Urothelium cell line (cell line): Measurements from ENCODE around the gene TBL3.
A peak's percentile ranks its signal among the peaks of the same experiment; 100 is the strongest.
"Not testable (repeated sequence)": the region's sequence is repeated elsewhere in the genome, so short reads cannot be mapped to it uniquely, and the experiment has no call there.

Source experiments
- DNase-seq: peaks from one replicate; pipeline ENCODE4 v3.0.0; 2011; ENCODE audit warnings: low spot score, mixed read lengths
- FAIRE-seq: peaks from 2 replicates; lab custom pipeline; 2011; peaks lifted over from hg19 to GRCh38; lab: Jason Lieb, UNC

The TBL3 gene

DNA sequence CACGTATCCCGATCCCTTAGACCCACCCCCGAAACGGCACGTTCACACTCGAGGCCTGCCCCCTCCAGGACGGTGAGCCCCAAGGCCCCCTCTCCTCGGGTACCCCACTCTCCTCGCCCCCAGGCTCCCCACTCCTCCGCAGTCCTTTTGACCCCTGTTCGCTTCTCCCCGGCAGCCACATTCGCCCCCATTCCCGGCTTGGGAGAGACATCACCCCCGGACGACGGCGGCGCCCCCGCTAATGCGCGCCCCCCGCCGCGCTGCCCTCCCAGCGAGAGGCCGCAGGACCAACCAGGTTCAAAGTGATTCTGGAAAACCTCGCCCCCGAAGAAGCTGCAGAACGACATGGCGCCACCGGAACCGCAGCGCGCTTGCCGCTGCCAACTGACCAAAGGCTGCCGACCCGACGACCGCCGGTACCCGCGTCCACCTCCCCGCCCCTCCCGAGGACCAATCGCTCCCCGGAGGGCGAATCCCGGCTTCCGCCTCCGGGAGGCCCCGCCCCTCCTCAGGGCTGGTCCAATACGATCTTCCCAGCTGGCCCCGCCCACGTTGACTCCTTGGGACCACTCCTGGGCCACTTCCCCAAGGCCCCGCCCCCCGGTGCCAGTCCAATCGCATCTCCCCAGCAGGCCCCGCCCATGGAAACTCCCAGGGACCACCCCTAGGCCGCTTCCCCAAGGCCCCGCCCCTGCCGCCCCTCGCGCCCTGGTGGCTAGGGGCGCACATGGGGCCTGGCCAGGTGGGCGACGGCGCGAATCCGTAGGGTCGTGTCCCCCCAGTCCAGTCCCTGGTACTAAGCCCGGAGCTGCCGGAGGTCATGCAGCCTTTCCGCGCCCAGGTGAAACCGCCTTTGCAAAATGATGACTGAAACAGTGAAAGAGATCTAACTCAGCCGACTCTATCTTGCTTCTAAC, 28.8 kb upstream of the TBL3 start, which contains the start of gene MSRB1:
MSRB1 (minus strand) TSS at position 390 of the 917 bp plus-strand sequence; CDS start at position 347, 43 bp downstream.
- FAIRE-seq, result peak; percentile 79

GRCh38 chr16:1944612-1945199, 27.1 kb upstream of the TBL3 start:
- no peak for DNase-seq

More for the DNA sequence above, 28.8 kb upstream of the TBL3 start, which contains the start of gene MSRB1:
- DNase-seq, result peak; percentile 100

GRCh38 chr16:1945559-1946391, 26.1 kb upstream of the TBL3 start:
- DNase-seq (no peak), FAIRE-seq (peak; percentile 20)

More at GRCh38 chr16:1944612-1945199, 27.1 kb upstream of the TBL3 start:
- no peak for FAIRE-seq

DNA sequence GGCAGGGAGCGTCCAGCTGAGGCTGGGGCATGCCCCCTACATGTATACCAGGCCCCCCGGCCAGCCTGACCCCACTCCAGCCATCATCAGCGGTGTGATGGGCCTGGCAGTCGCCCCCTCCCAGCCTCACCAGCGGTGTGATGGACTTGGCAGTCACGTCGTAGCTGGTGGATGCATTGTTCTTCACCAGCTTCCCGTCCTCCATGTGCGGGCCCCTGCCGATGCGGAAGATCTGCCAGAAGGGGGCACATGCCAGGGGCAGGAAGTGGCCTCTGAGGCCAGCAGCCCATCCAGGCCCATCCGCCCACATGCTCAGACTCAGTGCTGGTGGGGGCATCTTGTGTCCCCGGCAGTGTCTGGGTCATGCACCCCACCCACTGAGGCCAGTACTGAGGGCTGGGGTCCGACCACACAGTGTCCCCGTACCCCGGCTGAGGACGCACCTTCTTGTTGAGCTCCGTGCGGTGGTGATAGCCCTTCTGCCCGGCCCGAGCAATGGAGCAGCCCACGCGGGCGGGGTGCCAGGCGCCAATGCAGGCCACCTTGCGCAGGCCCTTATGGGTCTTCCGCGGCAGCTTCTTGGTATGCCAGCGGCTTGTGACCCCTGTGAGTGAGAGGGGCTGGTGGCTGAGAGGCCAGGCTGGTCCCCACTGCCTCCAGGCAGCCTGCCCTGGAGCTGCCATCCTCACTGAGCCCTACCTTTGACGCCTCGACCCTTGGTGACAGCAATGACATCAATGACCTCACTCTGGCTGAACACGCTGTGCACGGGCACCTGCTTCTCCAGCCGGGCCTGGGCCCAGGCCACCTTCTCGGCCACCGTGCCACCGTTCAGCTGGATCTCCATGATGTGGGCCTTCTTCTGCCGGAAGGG, 25.1 kb upstream of the TBL3 start:
- DNase-seq (no peak), FAIRE-seq (peak; percentile 27)

GRCh38 chr16:1947369-1947670, 24.5 kb upstream of the TBL3 start:
- FAIRE-seq (no peak), DNase-seq (no peak)

DNA sequence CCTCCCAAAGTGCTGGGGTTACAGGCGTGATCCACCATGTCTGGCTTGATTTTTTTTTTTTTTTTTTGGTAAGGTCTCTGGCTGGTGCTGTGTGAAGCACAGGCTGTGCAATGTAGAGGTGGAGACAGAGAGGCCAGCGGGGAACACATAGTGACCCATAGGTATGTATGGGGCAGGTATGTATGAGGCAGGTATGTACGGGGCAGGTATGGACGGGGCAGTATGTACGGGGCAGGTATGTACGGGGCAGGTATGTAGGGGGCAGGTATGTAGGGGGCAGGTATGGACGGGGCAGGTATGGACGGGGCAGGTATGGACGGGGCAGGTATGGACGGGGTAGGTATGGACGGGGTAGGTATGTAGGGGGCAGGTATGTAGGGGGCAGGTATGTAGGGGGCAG, 22.3 kb upstream of the TBL3 start:
- DNase-seq (no peak), FAIRE-seq (peak; percentile 85)

- DNase-seq, result no peak
- FAIRE-seq, result peak; percentile 20
Observed at GRCh38 chr16:1950047-1950446, 21.8 kb upstream of the TBL3 start.

- no peak for DNase-seq
- FAIRE-seq, result no peak
Observed at GRCh38 chr16:1950559-1950958, 21.3 kb upstream of the TBL3 start.

DNA sequence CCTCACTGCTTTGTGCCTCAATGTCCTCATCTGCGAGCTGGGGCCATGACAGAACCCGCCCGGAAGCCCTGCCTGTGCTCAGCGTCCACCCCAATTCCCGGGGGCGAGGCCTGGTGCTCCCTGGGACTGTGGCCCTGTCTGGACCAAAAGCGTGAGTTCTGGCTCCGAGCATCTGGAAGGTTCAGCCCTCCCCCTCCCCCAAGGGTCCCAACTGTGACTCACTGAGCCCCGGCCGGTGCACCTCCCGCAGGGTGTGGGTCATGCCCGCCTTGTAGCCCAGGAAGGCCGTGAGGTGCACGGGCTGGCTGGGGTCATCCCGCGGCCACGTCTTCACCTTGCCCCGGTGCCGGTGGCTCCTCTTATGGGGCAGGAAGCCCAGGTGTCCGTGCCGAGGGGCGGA, 18.1 kb upstream of the TBL3 start:
- DNase-seq (no peak), FAIRE-seq (no peak)

- FAIRE-seq, DNase-seq: not testable (repeated sequence)
Observed at GRCh38 chr16:1957434-1958142, 14.3 kb upstream of the TBL3 start.

- not testable (repeated sequence) for FAIRE-seq, DNase-seq
Observed at GRCh38 chr16:1958143-1958491, 13.7 kb upstream of the TBL3 start.

DNA sequence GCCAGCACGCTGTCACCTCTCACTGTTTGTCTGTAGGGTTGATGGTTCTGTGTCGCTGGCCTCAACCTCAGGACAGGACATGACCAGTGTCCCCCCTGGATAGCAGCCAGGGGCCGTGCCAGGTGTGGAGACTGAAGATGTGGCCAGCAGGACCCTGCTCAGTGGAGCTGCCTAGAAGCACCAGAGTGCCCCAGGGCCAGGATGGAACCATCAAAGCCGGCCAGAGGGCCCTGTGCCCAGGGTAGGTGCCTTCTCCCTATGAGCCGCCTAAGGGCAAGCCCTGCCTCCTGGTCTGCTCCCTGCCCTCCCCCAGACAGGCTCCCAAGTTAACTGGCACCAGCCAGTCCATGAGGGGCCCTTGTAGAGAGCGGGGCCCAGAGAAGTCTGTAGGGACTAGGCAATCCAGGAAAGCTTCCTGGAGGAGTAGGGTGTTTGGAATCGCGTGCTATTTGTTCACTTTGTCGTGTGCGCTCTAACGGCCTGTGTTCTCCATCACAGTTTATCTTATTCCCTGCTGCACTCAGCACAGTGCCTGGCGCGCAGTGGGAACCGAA, 13.1 kb upstream of the TBL3 start:
- DNase-seq, result no peak
- no peak for FAIRE-seq

- DNase-seq (peak; percentile 94), FAIRE-seq (peak; percentile 94)
Observed at GRCh38 chr16:1959269-1960039, 12.4 kb upstream of the TBL3 start, which contains the start of gene NDUFB10. NDUFB10 (plus strand) TSS chr16:1959538; CDS start chr16:1959625, 87 bp downstream.

GRCh38 chr16:1960665-1961630, 10.9 kb upstream of the TBL3 start:
- FAIRE-seq, result peak; percentile 76
- no peak for DNase-seq

GRCh38 chr16:1961651-1962067, 10.2 kb upstream of the TBL3 start:
- no peak for FAIRE-seq
- DNase-seq, result no peak

DNA sequence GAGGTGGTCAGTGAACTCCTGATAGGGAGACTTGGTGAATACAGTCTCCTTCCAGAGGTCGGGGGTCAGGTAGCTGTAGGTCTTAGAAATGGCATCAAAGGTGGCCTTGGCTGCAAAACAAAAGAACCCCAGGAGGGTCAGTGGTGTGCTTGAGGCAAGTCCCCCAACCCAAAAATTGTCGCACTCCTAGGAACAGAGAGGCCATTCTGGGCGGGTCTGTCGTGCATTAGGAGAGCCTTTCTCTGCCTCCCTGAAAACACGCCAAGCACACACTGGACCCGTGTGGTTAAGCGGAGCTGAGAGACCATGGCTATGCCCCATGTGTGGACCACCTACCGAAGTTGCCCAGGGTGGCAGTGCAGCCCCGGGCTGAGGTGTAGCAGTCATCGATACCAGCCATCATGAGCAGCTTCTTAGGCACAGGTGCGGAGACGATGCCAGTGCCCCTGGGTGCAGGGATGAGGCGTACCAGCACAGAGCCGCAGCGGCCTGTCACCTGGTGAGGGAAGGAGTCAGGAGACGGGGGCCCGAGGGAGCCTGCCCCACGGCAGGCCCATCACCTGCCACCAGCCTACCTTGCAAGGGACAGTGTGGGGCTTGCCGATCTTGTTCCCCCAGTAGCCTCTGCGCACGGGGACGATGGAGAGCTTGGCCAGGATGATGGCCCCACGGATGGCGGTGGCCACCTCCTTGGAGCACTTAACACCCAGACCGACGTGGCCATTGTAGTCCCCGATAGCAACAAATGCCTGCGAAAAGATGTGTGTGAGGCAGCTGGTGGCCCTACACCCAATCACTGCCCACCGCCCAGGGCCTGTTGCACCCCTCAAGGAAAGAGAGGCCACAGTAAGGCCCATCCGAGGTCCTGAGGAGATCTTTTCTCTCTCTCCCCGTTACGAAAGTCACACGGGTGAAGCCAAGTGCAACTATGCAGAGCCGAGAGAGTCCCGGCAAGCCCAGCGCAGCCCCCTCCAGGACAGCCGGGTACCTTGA, 9.4 kb upstream of the TBL3 start:
- not testable (repeated sequence) for FAIRE-seq, DNase-seq
